HG03139 (cell line): ENCODE data around the gene PTGIR.
A peak's percentile ranks its signal among the peaks of the same experiment; 100 is the strongest.

Experiments used
- ATAC-seq: cut with Tn5 transposase; IDR thresholded peaks from one replicate; pipeline ENCODE4 v1.9.1; 2021; ENCODE audit not compliant: unreplicated experiment

PTGIR gene, protein sequence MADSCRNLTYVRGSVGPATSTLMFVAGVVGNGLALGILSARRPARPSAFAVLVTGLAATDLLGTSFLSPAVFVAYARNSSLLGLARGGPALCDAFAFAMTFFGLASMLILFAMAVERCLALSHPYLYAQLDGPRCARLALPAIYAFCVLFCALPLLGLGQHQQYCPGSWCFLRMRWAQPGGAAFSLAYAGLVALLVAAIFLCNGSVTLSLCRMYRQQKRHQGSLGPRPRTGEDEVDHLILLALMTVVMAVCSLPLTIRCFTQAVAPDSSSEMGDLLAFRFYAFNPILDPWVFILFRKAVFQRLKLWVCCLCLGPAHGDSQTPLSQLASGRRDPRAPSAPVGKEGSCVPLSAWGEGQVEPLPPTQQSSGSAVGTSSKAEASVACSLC

DNA sequence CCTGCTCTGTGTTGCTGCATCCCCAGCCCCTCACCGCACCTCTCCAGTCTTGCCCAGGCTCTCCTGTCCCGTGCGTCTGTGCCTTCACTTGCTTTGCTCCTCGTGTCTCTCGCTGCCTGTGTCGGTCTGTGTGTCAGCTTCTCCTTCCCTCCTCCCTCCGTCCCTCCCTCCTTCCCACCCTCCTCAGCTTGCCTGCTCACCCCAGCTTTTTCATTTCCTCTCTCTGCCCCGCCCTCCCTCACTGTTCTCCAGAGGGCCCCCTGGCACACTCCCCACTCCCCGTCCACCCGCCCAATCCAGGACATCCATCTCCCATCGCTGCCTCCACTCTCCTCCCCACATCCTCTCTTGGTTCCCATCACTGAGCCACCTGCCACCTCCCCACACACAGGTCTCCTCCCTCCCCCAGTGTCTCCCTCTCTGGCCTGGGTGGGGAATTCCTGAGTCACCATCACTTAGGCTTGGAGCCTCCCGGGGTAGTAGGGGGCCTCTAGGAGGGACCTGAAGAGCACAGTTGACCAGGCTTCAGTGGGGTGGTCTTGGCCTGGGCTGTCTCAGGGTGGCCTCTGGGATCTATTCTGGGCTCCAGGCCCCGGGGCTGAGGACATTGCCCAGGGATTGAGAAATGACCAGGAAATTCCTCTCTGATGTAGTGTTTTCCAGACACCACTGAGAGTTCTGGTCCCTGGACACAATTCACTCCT, at the start of gene PTGIR:
TSS of gene PTGIR (minus strand) at position 132 of the 704 bp plus-strand sequence. CDS start 864 bp downstream, outside the sequence.
- no peak for ATAC-seq

DNA sequence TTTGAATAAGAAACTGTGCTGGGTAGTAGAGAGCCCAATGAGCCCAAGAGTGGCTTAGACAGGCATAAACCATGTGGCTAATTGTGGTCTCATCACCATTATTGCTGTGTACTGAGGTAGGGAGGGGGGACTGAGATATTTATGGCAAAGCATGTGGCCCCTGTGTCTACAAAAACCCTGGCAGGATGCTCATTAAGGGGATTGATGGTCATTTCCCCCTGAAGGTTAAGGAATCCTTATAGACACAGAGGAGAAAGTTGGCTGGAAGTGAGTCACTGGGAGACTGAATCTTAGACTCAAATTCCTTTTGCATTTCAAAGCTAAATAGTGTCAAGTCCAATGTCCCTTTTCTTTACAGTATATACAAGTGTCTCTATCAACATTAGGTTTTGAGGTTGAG, 45.9 kb upstream of the PTGIR start:
- ATAC-seq = no peak

DNA sequence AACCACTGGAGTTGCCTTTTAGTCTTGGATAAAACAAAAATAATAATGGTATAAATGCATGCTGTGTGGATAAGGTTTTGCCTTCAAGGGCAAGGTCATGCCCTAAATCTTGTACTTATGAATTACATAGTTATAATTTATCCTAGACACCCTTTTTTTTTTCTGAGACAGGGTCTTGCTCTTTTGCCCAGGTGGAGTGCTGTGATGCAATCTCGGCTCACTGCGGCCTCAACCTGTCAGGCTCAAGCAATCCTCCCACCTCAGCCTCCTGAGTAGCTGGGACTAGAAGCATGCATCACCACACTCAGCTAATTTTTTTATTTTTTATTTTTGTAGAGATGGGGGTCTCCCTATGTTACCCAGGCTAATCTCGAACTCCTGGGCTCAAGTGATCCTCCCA, 43.8 kb upstream of the PTGIR start:
- no peak for ATAC-seq

DNA sequence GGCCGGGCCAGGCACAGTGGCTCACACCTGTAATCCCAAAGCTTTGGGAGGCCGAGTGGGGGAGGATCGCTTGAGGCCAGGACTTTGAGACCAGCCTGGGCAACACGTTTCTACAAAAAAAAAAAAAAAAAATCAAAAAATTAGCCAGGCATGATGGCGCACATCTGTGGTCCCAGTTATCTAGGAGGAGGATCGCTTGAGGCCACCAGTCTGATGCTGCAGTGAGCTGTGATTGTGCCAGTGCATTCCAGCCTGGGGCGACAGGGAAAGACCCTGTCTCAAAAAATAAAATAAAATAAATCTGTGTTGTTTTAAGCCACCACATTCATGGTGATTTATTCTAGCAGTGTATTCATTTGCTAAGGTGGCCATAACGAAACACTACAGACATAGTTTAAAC, 40.2 kb upstream of the PTGIR start:
- no peak for ATAC-seq

DNA sequence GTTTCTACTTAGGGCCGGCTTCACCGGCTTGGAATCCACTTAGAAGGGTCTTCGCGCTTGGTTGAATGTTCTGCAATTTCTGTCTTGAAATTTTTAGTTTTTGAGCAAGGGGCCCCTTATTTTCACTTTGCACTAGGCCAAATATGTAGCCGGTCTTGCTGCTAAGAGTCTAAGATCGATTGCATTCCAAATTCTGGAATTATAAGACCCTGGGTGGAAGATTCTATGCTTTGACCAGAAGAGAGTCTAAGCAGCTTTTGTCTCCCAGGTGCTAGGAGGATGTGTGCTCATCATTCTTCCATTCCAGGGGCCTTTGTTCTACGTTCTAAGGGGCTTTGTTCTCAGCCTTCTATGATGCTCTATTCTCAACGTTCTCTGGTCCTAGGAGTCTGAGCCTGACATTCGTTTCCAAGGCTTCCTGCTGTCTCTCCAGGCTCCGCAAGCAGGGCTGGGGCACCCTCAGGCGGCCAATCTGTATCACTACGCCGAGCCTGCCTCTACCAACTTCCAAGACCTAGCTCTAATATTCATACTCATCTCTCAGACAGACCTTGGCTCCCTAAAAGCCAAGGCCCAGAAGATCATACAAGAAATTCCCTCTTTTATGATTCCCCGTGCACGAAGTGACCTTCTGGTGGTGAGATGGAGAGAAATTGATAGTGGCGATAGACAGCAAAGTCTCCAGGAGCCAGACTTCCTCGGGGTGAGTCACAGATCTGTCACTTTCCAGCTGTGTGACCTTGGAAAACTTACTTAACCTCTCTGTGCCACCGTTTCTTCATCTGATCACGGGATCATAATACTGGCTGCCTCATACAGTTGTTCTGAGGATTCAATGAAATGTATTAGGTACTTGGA, 37.1 kb upstream of the PTGIR start:
- ATAC-seq = no peak

DNA sequence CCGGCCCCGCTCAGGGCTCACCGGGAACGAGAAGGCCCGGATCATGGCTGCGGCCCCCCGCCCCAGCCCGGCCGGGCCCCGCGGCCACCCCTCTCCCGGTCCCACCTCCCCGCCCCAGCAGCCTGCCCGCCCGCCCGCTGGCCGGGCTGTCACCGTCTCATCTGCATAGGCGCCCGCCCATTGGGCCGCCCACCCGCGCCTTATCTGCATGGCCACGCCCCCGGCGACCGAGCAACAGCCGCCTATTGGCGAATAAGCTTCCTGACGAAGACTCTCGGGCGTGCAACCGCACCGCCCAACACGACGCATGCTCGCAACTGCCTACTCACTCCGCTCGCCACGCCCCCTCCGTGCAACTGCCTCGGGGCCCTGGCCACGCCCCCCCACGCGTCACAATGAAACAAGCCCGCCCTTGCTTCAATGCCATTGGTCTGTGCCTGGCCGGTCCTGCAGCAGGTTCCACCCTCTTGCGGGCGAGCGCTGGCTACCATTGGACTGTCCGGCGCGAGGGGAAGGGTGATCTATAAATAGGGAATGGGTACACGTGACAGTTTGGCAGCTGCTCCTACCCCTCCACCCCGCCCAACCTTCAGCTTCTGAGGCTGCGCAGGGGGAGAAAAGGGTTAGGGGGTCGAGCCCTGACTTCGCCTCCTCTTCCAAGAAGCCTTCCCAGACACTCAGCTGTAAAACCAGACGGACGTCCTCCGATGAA, 36.3 kb upstream of the PTGIR start, which contains the start of gene DACT3:
TSS of gene DACT3 (minus strand) at position 163 of the 712 bp plus-strand sequence. CDS start at position 45, 118 bp downstream.
- ATAC-seq = peak; percentile 81

DNA sequence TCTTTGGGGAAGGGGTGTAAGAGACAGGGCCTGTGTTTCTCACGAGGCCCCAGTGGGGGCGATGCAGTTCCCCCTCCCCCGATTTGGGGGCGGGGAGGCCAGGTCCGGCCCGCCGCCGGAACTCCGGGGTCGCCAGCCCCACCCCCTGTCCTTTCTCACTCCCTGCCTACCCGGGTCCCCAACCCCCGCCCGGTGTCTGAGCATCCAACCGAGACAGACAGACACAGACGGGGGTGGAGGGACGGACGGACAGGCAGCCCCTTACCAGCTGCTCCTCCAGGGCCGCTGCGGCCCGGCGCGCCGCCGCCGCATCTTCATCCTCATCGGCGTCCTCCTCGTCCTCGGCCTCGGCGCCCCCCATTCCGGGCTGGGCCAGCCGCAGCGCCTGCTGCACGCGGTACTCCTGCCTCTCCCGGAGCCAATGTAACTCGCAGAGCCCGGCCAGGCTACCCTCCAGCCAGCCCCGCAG, 35.7 kb upstream of the PTGIR start:
- ATAC-seq = no peak

DNA sequence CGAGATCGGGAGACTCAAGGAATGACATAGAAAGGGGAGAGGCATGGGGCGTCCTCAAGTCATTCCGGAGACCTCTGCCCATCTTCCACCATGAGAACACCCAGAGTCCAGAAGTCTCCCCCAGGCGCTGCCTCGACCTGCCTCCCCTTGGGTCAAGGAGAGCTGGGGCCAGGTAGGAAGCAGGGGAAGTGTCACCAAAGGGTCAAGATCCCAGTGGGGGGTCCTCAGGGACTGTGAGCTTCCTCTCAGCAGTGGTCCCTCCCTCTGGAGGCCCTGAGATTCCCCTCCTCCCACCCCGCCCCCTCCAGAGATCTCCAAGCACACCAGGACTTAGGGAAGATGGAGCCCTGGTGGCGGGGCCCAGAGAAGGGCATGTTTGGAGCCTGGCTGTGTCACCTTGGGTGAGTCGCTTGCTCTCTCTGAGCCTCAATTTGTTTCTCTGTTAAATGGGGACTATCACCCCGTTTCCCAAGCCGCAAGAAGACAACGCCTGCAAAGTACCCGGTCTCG, 35.2 kb upstream of the PTGIR start:
- no peak for ATAC-seq

DNA sequence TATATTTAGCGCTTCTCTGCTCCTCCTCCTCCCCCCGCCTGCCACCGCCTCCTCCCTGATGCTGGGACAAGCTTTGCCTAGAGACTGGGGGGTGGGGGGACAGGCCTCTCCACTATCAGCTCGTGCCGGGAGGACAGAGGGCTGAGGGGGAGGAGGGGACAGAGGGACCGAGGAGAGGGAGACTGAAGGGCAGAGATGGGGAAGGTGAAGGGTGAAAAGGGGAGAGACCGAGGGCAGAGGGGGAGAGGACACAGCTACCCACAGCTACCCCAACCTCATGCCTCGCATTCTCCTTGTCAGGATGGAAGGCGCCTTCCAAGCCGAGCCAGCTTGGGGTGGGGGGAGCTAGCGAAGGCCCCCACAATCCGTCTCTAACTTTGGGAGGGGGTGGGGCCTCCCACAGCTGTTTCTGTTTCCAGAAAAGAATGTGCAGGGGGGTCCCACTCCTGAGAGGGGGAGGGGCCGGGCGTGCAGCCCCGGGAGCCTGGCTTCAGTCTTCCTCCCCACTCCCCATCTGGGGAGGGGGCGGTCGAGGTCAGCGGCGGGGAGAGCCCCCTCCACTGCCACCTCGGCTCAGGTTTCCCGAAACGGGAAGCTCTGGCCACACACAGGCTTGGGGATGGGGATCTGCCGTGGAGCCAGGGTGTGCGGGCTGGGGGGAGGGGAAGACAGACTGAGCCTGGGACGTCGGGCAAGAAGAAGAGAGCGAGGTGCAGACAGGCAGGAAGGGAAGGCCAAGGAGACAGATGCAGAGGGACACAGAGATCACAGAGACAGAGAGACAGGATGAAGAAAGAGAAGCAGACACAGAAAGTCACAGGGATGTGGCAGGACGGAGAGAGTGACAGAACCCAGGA, 34.5 kb upstream of the PTGIR start:
- ATAC-seq = no peak

DNA sequence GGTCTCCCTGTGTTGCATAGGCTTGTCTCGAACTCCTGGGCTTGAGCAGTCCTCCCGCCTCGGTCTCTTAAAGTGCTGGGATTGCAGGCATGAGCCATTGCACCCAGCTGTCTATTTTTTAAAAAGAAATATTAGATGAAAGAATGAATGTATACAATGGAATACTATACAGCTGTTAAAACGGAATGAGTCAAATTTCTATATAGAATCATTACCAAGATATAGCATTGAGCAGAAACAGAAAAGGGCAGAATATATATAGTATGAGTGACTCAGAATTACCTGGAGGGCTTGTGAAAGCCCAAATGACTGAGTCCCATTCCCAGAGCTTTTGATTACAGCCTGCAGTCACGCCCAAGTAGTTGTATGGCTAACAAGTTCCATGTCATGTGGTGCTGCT, 31.7 kb upstream of the PTGIR start:
- ATAC-seq = no peak

DNA sequence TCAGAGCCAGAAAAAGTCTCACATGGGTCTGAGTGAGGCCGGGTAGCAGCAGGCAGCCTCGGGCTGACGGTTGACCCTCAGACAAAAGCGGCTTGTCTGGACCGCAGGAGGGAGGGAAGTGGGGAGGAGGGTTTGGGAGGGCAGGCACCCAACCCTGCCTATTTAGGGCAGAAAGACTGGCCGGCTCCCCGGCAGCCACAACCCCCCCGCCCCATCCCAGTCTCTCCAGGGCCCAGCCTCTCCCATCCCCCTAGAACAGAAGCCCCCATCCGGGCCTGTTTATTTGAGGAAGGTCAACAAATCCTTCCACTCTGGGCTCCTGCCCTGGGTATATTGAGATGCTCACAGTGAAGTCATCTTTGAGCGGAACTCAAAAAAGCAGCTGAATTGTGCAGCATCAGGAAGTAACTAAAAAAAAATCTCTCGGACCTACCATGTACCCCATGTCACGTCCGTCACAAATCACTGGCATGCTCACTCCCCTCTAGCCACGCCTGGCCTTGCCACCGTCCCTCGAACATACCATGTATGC, 29.8 kb upstream of the PTGIR start:
- no peak for ATAC-seq

DNA sequence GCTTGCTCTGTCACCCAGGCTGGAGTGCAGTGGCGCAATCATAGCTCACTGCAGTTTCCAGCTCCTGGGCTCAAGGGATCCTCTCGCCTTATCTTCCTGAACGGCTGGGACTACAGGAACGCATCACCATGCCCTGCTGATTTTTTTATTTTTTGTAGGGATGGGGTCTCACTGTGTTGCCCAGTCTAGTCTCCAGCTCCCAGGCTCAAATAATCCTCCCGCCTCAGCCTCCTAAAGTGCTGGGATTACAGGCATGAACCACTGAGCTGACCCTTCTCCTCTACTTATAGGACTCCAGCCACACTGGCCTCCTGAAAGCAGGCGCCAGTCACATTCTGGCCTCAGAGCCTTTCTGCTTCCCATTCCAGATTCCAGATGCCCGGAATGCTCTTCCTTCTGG, 25.6 kb upstream of the PTGIR start:
- ATAC-seq = no peak

DNA sequence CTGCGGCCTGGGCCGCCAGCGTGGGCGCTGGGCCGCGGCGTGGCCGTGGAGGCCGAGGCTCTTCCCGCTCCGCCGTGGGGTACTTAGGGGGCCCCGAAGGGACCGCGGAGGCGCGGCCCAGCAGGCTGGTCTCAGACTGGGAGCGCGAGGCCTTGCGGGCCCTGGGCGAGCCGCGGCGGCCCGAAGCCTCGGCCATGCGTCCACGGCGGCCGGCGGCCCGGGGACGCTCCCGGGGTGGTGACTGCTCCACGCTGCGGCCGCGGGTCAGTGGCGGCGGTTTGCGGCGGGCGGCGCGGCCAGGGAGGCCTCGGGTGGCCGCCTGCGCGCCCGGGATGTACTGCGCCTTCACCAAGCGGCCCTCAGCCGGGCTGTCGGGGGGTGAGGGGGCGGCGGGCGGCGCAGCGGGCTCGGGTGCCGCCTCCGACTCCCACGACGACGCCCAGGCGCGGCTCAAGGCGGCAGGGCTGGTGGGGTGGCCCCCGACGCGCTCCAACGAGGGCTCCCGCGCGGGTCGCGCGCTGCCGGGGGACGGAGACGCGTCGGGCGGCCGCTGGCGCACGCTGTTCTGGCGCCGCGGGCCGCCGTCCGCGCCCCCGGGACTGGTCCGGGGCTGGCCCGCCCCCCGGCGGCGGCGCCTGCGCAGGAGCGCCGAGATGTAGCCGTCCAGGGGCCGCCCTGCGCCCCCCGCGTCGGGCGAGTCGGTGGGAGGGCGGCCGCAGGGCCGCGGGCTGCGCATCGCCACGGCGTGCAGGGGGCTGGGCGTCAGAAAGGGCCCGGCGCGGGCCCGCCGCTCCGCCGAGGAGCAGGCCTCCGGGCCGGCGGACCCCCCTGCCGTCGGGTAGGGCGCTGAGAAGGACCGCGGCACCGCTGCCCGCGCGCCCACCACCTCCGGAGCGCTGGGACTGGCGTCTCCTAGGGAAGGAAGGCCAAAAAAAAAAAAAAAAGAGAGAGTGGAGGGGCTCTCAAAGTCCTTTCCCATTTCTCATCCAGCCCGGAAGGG, 24.4 kb upstream of the PTGIR start:
- no peak for ATAC-seq

DNA sequence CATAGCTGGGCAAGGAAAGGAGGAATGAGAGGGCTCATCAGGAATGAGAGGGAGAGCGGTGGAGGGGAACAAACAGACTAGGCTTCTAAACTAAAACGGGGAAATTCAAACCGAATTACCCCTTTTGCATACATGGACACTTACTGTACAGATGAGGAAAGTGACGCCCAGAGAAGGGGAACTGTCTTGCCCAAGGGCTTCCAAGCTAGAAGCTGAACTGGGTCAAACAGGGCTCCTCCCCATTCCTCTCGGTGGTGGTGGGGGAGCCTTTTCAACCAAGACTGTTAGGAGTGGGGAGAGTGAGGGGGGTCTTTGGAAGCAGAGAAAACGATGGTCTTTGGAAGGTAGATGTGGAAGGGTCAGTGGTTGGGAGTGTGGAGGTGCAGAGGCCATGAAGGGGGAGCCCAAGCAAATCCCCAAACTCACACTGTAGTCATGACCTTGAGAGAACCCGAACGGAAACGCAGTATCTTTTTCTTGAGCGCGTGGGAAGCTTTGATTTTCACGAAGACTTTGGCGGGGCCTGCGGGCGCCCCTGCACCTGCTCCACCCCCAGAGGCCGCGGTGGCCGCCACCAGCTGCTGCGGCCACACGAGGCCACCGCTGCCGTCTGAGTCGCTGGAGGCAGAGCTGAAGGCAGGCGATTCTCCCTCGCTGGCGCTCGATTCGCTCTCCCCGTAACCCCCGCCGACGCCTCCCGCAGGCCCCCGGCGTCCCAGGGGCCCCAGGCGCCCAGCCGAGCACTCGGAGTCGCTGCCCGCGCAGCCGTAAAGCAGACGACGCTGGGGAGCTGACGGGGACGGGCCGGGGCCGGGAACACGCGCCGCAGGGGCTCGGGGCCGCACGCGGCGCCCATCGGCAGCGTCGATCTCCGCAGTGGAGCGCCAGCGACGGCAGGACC, 23.4 kb upstream of the PTGIR start:
- no peak for ATAC-seq

DNA sequence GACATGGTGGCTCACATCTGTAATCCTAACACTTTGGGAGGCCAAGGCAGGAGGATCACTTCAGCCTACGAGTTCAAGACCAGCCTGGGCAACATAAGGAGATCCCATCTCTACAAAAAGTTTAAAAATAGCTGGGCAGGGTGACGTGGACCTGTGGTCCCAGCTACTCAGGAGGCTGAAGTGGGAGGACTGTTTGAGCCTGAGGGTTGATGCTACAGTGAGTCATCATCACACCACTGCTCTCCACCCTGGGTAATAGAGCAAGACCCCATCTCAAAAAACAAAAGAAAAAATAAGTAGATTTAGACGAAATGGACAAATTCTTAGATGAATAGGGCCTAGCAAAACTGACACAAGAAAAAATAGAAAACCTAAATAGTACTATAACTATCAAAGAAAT, 21.5 kb upstream of the PTGIR start:
- no peak for ATAC-seq

DNA sequence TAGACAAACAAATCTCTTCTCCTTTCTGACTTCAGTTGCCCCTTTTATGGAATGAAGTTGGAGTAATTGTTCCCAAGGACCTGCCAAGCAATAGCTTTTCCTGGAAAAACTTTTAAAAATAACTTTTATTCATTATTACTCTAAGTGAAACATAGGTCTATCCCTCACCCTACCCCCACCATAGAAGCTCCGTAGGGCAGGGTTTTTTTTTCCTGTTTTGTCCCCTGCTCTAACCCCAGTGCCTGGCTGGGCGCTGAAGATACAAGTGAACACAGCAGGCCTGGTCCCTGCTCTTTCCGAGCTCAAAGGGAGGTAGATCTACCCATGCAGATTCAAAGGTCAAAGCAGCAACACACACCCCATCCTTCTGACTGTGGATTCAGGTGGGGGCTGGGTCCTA, 19.8 kb upstream of the PTGIR start:
- no peak for ATAC-seq

DNA sequence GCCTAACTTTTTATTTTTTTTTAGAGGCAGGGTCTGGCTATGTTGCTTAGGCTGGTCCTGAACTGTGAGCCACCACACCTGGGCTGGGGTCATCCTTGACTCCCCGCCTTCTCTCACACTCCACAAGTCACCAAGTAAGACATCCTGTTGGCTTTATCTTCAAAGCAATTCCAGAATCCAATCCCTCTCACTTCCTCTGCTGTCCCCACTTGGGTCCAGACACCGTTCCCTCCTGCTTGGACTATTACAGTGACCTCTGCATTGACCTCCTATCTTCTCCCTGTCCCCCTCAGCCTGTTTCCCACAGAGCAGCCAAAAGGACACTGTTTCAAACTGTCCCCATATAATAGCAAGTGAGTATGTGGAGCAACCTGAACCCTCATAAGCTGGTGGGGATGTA, 15.8 kb upstream of the PTGIR start:
- ATAC-seq = no peak
